ENCODE results near the gene EFCAB6. TPM values are rescaled to one million over a fixed set of nuclear protein-coding genes. Genes with fewer than 3 reads are reported as not detected.

The EFCAB6 gene
- total and polyA plus RNA-seq, 4 donors: 0.14 to 2.1 (median 0.53) TPM

GRCh38 chr22:43819421-43819921, 7.4 kb upstream of the EFCAB6 start:
- Histone ChIP-seq H3K36me3 (ENCODE audit: control insufficient read depth in 4 of 4, insufficient read depth in 3 of 4, low read depth in 1 of 4, low read length in 3 of 4) (no peaks in the 10 kb centered on the region), H3K9ac (ENCODE audit: low read depth in 1 of 2, low read length in 2 of 2) (no peak overlapping the region), H3K9me3 (ENCODE audit: control insufficient read depth in 4 of 4, low read length in 3 of 4) (no peaks in the 10 kb centered on the region), H3K4me3 (ENCODE audit: low read depth in 1 of 3, low read length in 3 of 3) (no peak overlapping the region), H3K27ac (ENCODE audit: low read depth in 1 of 2, low read length in 2 of 2) (no peak overlapping the region), H3K27me3 (ENCODE audit: control insufficient read depth in 4 of 4, insufficient read depth in 4 of 4, low read length in 3 of 4) (no peaks in the 10 kb centered on the region), H3K4me1 (ENCODE audit: control insufficient read depth in 4 of 4, insufficient read depth in 4 of 4, low read length in 3 of 4) (peaks cover 6 to 28% (median 16%) of the 10 kb centered on the region in 4 donors)
- 90% methylated on average over 12 of the region's 12 CpGs for WGBS
- TF ChIP-seq HNF4A (conservative IDR thresholded peaks at IDR 0.05) (no peak), TAF1 (conservative IDR thresholded peaks at IDR 0.05) (no peak), MAX (IDR thresholded peaks at IDR 0.05) (no peak), FOXA2 (IDR thresholded peaks at IDR 0.05) (no peak), RXRA (IDR thresholded peaks at IDR 0.05) (no peak), HNF4G (IDR thresholded peaks at IDR 0.05) (no peak), YY1 (IDR thresholded peaks at IDR 0.05) (no peak), GABPA (IDR thresholded peaks at IDR 0.05 in 1 of 2, conservative IDR thresholded peaks at IDR 0.05 in 1 of 2) (no peak), CTCF (IDR thresholded peaks at IDR 0.05; ENCODE audit: low read depth, low read length, missing input control) (no peak), REST (IDR thresholded peaks at IDR 0.05) (no peak), EGR1 (IDR thresholded peaks at IDR 0.05; ENCODE audit: low read depth in 2 of 2) (no peak), RAD21 (IDR thresholded peaks at IDR 0.05) (no peak), SP1 (IDR thresholded peaks at IDR 0.05) (no peak), JUND (IDR thresholded peaks at IDR 0.05) (no peak), ZBTB33 (IDR thresholded peaks at IDR 0.05) (no peak), FOXA1 (IDR thresholded peaks at IDR 0.05) (no peak), ATF3 (IDR thresholded peaks at IDR 0.05) (no peak), NR2F2 (IDR thresholded peaks at IDR 0.05) (no peak)
- no peak for DNase-seq (ENCODE audit: low spot score)
